ENCODE measurements around the gene TEX14. TPM values are rescaled to one million over a fixed set of nuclear protein-coding genes. Genes with fewer than 3 reads are reported as not detected.

TEX14 gene
- total and polyA plus RNA-seq, 7 donors: 0.09 to 0.36 (median 0.28) TPM; not detected in 2

DNA sequence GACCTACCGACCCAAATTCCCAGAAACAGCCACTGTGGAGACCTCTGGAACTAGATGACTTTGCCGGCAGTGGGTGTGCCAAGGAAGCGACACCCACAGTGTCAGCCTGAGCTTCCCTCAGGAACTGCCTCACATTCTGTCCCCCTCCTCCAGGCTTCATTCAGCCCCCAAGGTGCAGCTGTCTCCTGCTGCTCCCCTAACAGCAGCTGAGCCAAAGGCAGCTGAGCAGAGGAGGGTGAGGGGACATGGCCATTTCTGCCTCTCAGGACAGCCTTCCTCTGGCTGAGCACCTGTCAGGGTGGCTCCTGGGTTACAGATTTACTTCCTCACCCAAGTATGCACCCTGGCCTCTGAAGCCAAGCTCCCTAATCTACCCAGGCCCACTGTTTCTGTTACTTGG is 155.3 kb downstream of the TEX14 start:
- Histone ChIP-seq H3K27me3 (peaks cover 0 to 6% (median 0%) of the 10 kb centered on the region in 3 donors), H3K9me3 (no peaks in the 10 kb centered on the region), H3K36me3 (no peaks in the 10 kb centered on the region), H3K27ac (no peak overlapping the region), H3K4me3 (no peak overlapping the region), H3K4me1 (peaks cover 0 to 9% (median 7%) of the 10 kb centered on the region in 4 donors)
- 88 to 90% methylated on average over 3 of the region's 3 CpGs for WGBS, 2 donors
- no peak for TF ChIP-seq POLR2A (IDR thresholded peaks at IDR 0.05)
- DNase-seq: peak; percentile 34
- intact Hi-C loops (cut with DNase I): no loop called here

DNA sequence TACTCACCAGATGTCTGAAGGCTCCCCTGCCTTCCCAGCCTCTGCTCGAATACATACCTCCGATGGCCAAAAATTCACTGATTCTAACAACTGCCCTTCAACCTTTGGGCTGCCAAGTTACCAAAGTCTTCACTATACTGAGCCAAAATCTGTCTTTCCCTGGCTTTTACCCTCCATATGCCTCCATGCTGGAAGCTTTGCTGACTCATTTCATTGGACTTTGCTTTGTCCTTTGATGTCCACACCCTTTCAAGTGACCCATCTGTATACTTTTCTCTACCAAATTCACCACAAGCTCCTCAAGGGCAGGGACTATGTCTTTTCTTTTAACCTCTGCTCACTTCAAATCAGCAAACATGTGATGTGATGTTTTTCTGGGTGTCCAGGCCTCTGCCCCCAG is 156.4 kb downstream of the TEX14 start:
- no peak overlapping the region for H3K27ac ChIP-seq
- no peaks in the 10 kb centered on the region for H3K36me3 ChIP-seq
- intact Hi-C loops (cut with DNase I): no loop called here
- peaks cover 0 to 6% (median 0%) of the 10 kb centered on the region in 3 donors for H3K27me3 ChIP-seq
- TF ChIP-seq CTCF (IDR thresholded peaks at IDR 0.05) (no peak), POLR2A (IDR thresholded peaks at IDR 0.05) (no peak), POLR2AphosphoS5 (IDR thresholded peaks at IDR 0.05) (no peak), EP300 (IDR thresholded peaks at IDR 0.05) (no peak)
- peaks cover 0 to 14% (median 8%) of the 10 kb centered on the region in 4 donors for H3K4me1 ChIP-seq
- WGBS, 2 donors: 88% methylated on average over 2 of the region's 2 CpGs
- H3K4me3 ChIP-seq: no peak overlapping the region
- DNase-seq: no peak
- H3K9me3 ChIP-seq: no peaks in the 10 kb centered on the region

DNA sequence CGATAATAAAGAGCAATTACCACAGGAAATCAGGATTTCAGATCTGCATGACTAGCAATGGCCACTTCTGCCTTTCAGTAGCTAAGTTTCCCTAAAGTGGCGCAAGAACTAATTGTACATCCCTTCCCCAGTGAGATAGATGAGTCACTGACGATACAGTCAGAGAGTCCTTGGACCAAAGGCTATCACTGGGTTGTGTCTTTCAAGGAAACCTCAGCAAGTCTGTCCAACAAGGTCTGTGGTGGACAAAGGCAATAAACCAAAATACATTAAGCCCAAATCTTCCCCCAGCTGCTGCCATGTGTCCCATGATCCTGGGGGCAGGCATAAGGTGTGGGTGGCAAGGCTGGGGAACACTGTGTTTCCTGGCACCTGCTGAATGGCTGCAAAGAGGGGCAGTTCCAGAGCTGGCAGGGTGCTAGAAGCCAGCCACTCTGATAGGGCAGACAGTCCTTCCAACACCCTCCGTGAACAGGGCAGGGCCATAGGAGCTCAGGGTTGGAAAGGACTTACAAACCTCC is 156.9 kb downstream of the TEX14 start:
- no peak for TF ChIP-seq POLR2AphosphoS5 (IDR thresholded peaks at IDR 0.05)
- TF ChIP-seq CTCF (IDR thresholded peaks at IDR 0.05): no peak
- no peak for TF ChIP-seq EP300 (IDR thresholded peaks at IDR 0.05)
- TF ChIP-seq POLR2A (IDR thresholded peaks at IDR 0.05): no peak
- H3K27ac ChIP-seq: no peak overlapping the region
- H3K36me3 ChIP-seq: no peaks in the 10 kb centered on the region
- H3K4me3 ChIP-seq: no peak overlapping the region
- H3K9me3 ChIP-seq: no peaks in the 10 kb centered on the region
- no peak for DNase-seq
- WGBS, 2 donors: 86 to 90% methylated on average over 4 of the region's 4 CpGs
- intact Hi-C loops (cut with DNase I): no loop called here
- peaks cover 0 to 6% (median 0%) of the 10 kb centered on the region in 3 donors for H3K27me3 ChIP-seq
- H3K4me1 ChIP-seq: peaks cover 0 to 14% (median 8%) of the 10 kb centered on the region in 4 donors

GRCh38 chr17:58534331-58534730 is 157.5 kb downstream of the TEX14 start:
- Histone ChIP-seq H3K9me3 (no peaks in the 10 kb centered on the region), H3K36me3 (no peaks in the 10 kb centered on the region), H3K4me3 (no peak overlapping the region), H3K4me1 (peaks cover 0 to 14% (median 8%) of the 10 kb centered on the region in 4 donors), H3K27me3 (peaks cover 0 to 6% (median 0%) of the 10 kb centered on the region in 3 donors), H3K27ac (no peak overlapping the region)
- 63 to 84% methylated on average over 3 of the region's 3 CpGs for WGBS, 2 donors
- no peak for DNase-seq
- TF ChIP-seq EP300 (IDR thresholded peaks at IDR 0.05) (no peak), CTCF (IDR thresholded peaks at IDR 0.05) (no peak), POLR2AphosphoS5 (IDR thresholded peaks at IDR 0.05) (no peak), POLR2A (IDR thresholded peaks at IDR 0.05) (no peak)
- intact Hi-C loops (cut with DNase I): no loop called here

DNA sequence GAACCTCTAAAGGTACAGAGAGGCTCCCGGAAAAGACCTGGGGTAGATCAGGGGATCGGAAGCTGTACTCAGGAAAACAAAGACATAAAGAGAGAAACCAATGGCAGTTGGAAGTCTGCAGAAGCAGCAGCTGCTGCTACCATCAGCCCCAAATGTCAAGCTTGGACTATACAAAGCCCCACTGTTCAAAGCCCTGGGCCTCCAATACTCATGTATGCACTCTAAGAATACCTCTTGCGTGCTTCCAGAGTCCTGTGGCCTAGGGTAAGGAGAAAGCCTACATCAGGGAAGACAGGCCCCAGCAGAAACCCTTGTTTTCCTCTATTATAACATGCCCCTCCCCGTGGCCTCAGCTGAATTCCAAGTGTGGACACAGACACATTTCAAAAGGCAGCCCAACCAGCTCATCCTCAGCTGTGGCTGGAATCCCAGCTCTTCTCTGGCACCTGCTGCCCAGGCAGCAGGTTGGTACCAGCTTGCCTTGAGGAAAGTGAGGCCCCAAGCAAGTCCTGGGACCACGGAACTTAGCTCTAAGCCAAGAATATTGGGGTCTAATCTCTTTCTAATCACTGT is 158.1 kb downstream of the TEX14 start:
- H3K27me3 ChIP-seq: peaks cover 0 to 6% (median 0%) of the 10 kb centered on the region in 3 donors
- no peaks in the 10 kb centered on the region for H3K36me3 ChIP-seq
- intact Hi-C loops (cut with DNase I): no loop called here
- WGBS, 2 donors: 93 to 94% methylated on average over 5 of the region's 5 CpGs
- DNase-seq: no peak
- peaks cover 0 to 14% (median 8%) of the 10 kb centered on the region in 4 donors for H3K4me1 ChIP-seq
- H3K4me3 ChIP-seq: no peak overlapping the region
- no peaks in the 10 kb centered on the region for H3K9me3 ChIP-seq
- no peak overlapping the region for H3K27ac ChIP-seq
- TF ChIP-seq CTCF (IDR thresholded peaks at IDR 0.05): no peak
- no peak for TF ChIP-seq EP300 (IDR thresholded peaks at IDR 0.05)
- no peak for TF ChIP-seq POLR2AphosphoS5 (IDR thresholded peaks at IDR 0.05)
- no peak for TF ChIP-seq POLR2A (IDR thresholded peaks at IDR 0.05)
